ENCODE measurements around the gene CCDC186. TPM values are rescaled to one million over a fixed set of nuclear protein-coding genes. Genes with fewer than 3 reads are reported as not detected.
A peak's percentile ranks its signal among the peaks of the same experiment; 100 is the strongest.

The CCDC186 gene
- total and polyA plus RNA-seq, 2 donors from 2014 or later, result 4.7 to 34.2 TPM

- H3K4me1 ChIP-seq (ENCODE audit: control insufficient read depth in 2 of 3, insufficient read depth in 2 of 3, low read depth in 1 of 3, low read length in 3 of 3), result peaks cover 0 to 8% (median 0%) of the 10 kb centered on the region in 3 donors
- H3K27me3 ChIP-seq (ENCODE audit: control insufficient read depth, insufficient read depth, low read length), result no peaks in the 10 kb centered on the region
- H3K27ac ChIP-seq (ENCODE audit: low read depth in 2 of 2, low read length in 2 of 2), result no peak overlapping the region
- H3K9me3 ChIP-seq (ENCODE audit: control insufficient read depth in 2 of 3, insufficient read depth in 1 of 3, low read length in 3 of 3), result no peaks in the 10 kb centered on the region
- DNase-seq, result peak in 4 of 5 donors; percentile 60 to 70 (median 67)
- no peak for TF ChIP-seq CTCF (IDR thresholded peaks at IDR 0.05; ENCODE audit: borderline replicate concordance, extremely low read depth, insufficient read depth)
- H3K9ac ChIP-seq (ENCODE audit: low read length in 3 of 3), result peak overlapping the region in 2 of 3 donors; percentile 25 to 34
- FAIRE-seq, result no peak
- no peaks in the 10 kb centered on the region for H3K36me3 ChIP-seq (ENCODE audit: control insufficient read depth in 2 of 3, insufficient read depth in 3 of 3, low read length in 3 of 3)
- peak overlapping the region; percentile 22 to 63 (median 49) for H3K4me3 ChIP-seq (ENCODE audit: low read length in 3 of 3)
- intact Hi-C loops (cut with DNase I), result no loop called here
These were observed 72.9 kb downstream of the CCDC186 start for GRCh38 chr10:114100848-114101741.

- intact Hi-C loops (cut with DNase I), result no loop called here
- Histone ChIP-seq H3K9me3 (ENCODE audit: control insufficient read depth in 2 of 3, insufficient read depth in 1 of 3, low read length in 3 of 3) (no peaks in the 10 kb centered on the region), H3K27ac (ENCODE audit: low read depth in 2 of 2, low read length in 2 of 2) (no peak overlapping the region), H3K36me3 (ENCODE audit: control insufficient read depth in 2 of 3, insufficient read depth in 3 of 3, low read length in 3 of 3) (no peaks in the 10 kb centered on the region), H3K9ac (ENCODE audit: low read length in 3 of 3) (no peak overlapping the region), H3K4me1 (ENCODE audit: control insufficient read depth in 2 of 3, insufficient read depth in 2 of 3, low read depth in 1 of 3, low read length in 3 of 3) (peaks cover 0 to 8% (median 0%) of the 10 kb centered on the region in 3 donors), H3K4me3 (ENCODE audit: low read length in 3 of 3) (no peak overlapping the region), H3K27me3 (ENCODE audit: control insufficient read depth, insufficient read depth, low read length) (no peaks in the 10 kb centered on the region)
- no peak for DNase-seq
- FAIRE-seq, result no peak
- no peak for TF ChIP-seq CTCF (IDR thresholded peaks at IDR 0.05; ENCODE audit: borderline replicate concordance, extremely low read depth, insufficient read depth)
These were observed 77.1 kb downstream of the CCDC186 start for GRCh38 chr10:114096864-114097263.

- H3K4me1 ChIP-seq (ENCODE audit: control insufficient read depth in 2 of 3, insufficient read depth in 2 of 3, low read depth in 1 of 3, low read length in 3 of 3), result peaks cover 0 to 1% (median 0%) of the 10 kb centered on the region in 3 donors
- no peak for FAIRE-seq
- no peaks in the 10 kb centered on the region for H3K9me3 ChIP-seq (ENCODE audit: control insufficient read depth in 2 of 3, insufficient read depth in 1 of 3, low read length in 3 of 3)
- no peaks in the 10 kb centered on the region for H3K27me3 ChIP-seq (ENCODE audit: control insufficient read depth, insufficient read depth, low read length)
- intact Hi-C loops (cut with DNase I), result no loop called here
- DNase-seq, result no peak
- no peaks in the 10 kb centered on the region for H3K36me3 ChIP-seq (ENCODE audit: control insufficient read depth in 2 of 3, insufficient read depth in 3 of 3, low read length in 3 of 3)
- no peak overlapping the region for H3K9ac ChIP-seq (ENCODE audit: low read length in 3 of 3)
- TF ChIP-seq CTCF (IDR thresholded peaks at IDR 0.05; ENCODE audit: borderline replicate concordance, extremely low read depth, insufficient read depth), result no peak
- no peak overlapping the region for H3K4me3 ChIP-seq (ENCODE audit: low read length in 3 of 3)
- H3K27ac ChIP-seq (ENCODE audit: low read depth in 2 of 2, low read length in 2 of 2), result no peak overlapping the region
These were observed 78.3 kb downstream of the CCDC186 start for GRCh38 chr10:114095559-114096337.

All from kidney (tissue), 14 donors.